OCI-LY1 (cell line): ENCODE results near the gene RCE1.

Experiments
- H2AFZ ChIP-seq: fragments of 200-600 bp; sonication (generic), shearing (Covaris generic); 2 replicates; pipeline ENCODE4 v1.6.0; 2014; ENCODE audit warnings: antibody characterized with exemption, mild to moderate bottlenecking, low read length
- H3F3A ChIP-seq: fragments of 200-600 bp; sonication (generic), shearing (Covaris generic); 2 replicates; pipeline ENCODE4 v1.6.0; 2014; ENCODE audit warnings: mild to moderate bottlenecking, antibody characterized with exemption, low read length, moderate library complexity; ENCODE audit not compliant: insufficient read depth
- H3K27ac ChIP-seq: fragments of 200-600 bp; sonication (generic); 2 replicates; pipeline ENCODE4 v1.5.1; 2014; ENCODE audit warnings: low read length, mixed run types, mild to moderate bottlenecking, low read depth; ENCODE audit not compliant: poor library complexity, severe bottlenecking
- H3K27me3 ChIP-seq: fragments of 200-600 bp; sonication (generic); 2 replicates; pipeline ENCODE4 v1.6.0; 2014; ENCODE audit warnings: antibody characterized with exemption, mild to moderate bottlenecking, low read length, moderate library complexity; ENCODE audit not compliant: insufficient read depth
- H3K36me3 ChIP-seq: fragments of 200-600 bp; sonication (generic); 2 replicates; pipeline ENCODE4 v1.6.1; 2014; ENCODE audit warnings: mild to moderate bottlenecking, antibody characterized with exemption, low read length, moderate library complexity, mixed read lengths; ENCODE audit not compliant: insufficient read depth
- H3K4me1 ChIP-seq: fragments of 200-600 bp; sonication (generic); 2 replicates; pipeline ENCODE4 v1.5.1; 2014; ENCODE audit warnings: mild to moderate bottlenecking, low read length, moderate library complexity; ENCODE audit not compliant: insufficient read depth, severe bottlenecking
- H3K4me2 ChIP-seq: fragments of 200-600 bp; sonication (generic), shearing (Covaris generic); 2 replicates; pipeline ENCODE4 v1.6.1; 2014; ENCODE audit warnings: low read length
- H3K4me3 ChIP-seq: fragments of 200-600 bp; sonication (generic); 2 replicates; pipeline ENCODE4 v1.5.1; 2014; ENCODE audit warnings: low read length, low read depth, mild to moderate bottlenecking, mixed read lengths; ENCODE audit not compliant: poor library complexity, severe bottlenecking
- H3K79me2 ChIP-seq: fragments of 200-600 bp; shearing (Covaris generic); 2 replicates; pipeline ENCODE4 v1.6.1; 2016; ENCODE audit warnings: mixed run types, low read length, mixed read lengths; ENCODE audit not compliant: insufficient read depth
- H3K9ac ChIP-seq: fragments of 200-600 bp; sonication (generic), shearing (Covaris generic); 2 replicates; pipeline ENCODE4 v1.6.1; 2014; ENCODE audit warnings: mild to moderate bottlenecking, low read length, mixed read lengths
- H3K9me2 ChIP-seq: fragments of 200-600 bp; sonication (generic), shearing (Covaris generic); 2 replicates; pipeline ENCODE4 v1.6.1; 2014; ENCODE audit warnings: low read depth, mild to moderate bottlenecking, low read length, mixed read lengths
- H3K9me3 ChIP-seq: fragments of 200-600 bp; shearing (Covaris generic); 2 replicates; pipeline ENCODE4 v1.6.1; 2014; ENCODE audit warnings: low read length, mixed read lengths
- H4K20me1 ChIP-seq: fragments of 200-600 bp; sonication (generic), shearing (Covaris generic); 2 replicates; pipeline ENCODE4 v1.6.0; 2016; ENCODE audit warnings: mild to moderate bottlenecking, low read length; ENCODE audit not compliant: insufficient read depth
- CTCF ChIP-seq: fragments of 200-600 bp; sonication (generic), shearing (Covaris generic); IDR thresholded peaks from 2 replicates; pipeline ENCODE4 v1.5.1; 2017; ENCODE audit warnings: mild to moderate bottlenecking, antibody characterized with exemption, low read length, moderate library complexity, mixed read lengths
- EZH2 ChIP-seq: fragments of 200-600 bp; sonication (generic), shearing (Covaris generic); IDR thresholded peaks from 2 replicates; pipeline ENCODE4 v1.8.0; 2017; ENCODE audit warnings: borderline replicate concordance, mixed run types, mild to moderate bottlenecking, antibody characterized with exemption, low read length, moderate library complexity, mixed read lengths

The RCE1 gene

GRCh38 chr11:66879000-66879399 is 35.8 kb downstream of the RCE1 start:
- peaks cover 5% of the 10 kb centered on the region; the same call in 1 of the 2 replicates for H3K27me3 ChIP-seq
- H3K9ac ChIP-seq = no peak overlapping the region
- H4K20me1 ChIP-seq = no peaks in the 10 kb centered on the region
- H3K4me1 ChIP-seq = no peaks in the 10 kb centered on the region
- H3K4me3 ChIP-seq = no peak overlapping the region
- H3K27ac ChIP-seq = no peak overlapping the region
- H3F3A ChIP-seq = no peaks in the 10 kb centered on the region
- H3K9me3 ChIP-seq = no peaks in the 10 kb centered on the region
- TF ChIP-seq CTCF (no peak), EZH2 (no peak)
- no peak overlapping the region for H2AFZ ChIP-seq
- H3K36me3 ChIP-seq = no peaks in the 10 kb centered on the region
- H3K9me2 ChIP-seq = no peaks in the 10 kb centered on the region
- no peak overlapping the region for H3K4me2 ChIP-seq
- H3K79me2 ChIP-seq = no peaks in the 10 kb centered on the region

DNA sequence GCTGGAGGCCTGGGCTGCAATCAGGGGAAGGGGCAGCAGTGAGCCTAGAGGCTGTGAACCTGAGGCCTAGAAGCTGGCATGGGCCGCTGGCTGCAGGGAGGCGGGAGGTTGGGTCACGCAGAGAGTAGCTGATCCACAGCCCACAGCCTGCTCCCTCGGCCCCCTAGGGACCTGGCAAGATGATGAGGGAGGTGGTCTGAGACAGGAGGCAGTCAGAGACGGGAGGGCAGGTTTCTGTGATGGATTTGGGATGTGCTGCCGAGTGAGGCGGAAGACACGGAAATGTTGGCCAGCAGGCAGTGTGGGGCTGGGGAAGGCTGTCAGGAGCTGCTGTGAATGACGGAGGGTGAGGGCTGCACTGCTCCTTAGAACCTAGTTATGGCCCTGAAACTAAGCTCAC is 36.3 kb downstream of the RCE1 start:
- H3K36me3 ChIP-seq = no peaks in the 10 kb centered on the region
- no peak overlapping the region for H3K4me3 ChIP-seq
- no peaks in the 10 kb centered on the region for H3F3A ChIP-seq
- no peak overlapping the region for H3K9ac ChIP-seq
- H3K27ac ChIP-seq = no peak overlapping the region
- H2AFZ ChIP-seq = no peak overlapping the region
- no peaks in the 10 kb centered on the region; the same call in 1 of the 2 replicates for H3K27me3 ChIP-seq
- no peaks in the 10 kb centered on the region for H3K79me2 ChIP-seq
- no peaks in the 10 kb centered on the region for H4K20me1 ChIP-seq
- no peak overlapping the region for H3K4me2 ChIP-seq
- no peaks in the 10 kb centered on the region for H3K4me1 ChIP-seq
- no peaks in the 10 kb centered on the region for H3K9me3 ChIP-seq
- TF ChIP-seq EZH2 (no peak), CTCF (no peak)
- H3K9me2 ChIP-seq = no peaks in the 10 kb centered on the region

DNA sequence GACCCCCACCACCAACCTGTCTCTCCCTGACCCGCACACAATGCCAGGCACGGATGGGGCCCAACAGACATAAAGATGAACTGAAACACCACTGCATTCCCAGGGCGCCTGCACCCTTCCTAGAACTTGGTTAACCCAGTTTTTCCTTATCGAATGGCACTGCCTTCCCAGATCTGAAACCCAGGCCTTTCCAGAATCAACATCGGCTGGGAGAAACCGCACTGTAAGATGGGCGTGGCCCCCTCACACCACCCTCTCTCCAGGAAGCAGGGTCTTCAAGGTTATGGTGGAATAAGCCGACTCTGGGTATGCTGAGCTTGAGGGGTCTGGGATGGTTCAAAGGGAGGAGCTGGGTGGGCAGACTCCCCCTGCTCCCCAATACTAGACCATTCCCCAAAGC is 36.8 kb downstream of the RCE1 start:
- H3K79me2 ChIP-seq = no peaks in the 10 kb centered on the region
- no peak overlapping the region for H3K4me2 ChIP-seq
- no peaks in the 10 kb centered on the region for H4K20me1 ChIP-seq
- H2AFZ ChIP-seq = no peak overlapping the region
- TF ChIP-seq EZH2 (no peak), CTCF (no peak)
- no peaks in the 10 kb centered on the region for H3K9me2 ChIP-seq
- H3K4me3 ChIP-seq = no peak overlapping the region
- no peaks in the 10 kb centered on the region for H3K9me3 ChIP-seq
- H3K36me3 ChIP-seq = no peaks in the 10 kb centered on the region
- no peak overlapping the region for H3K27ac ChIP-seq
- H3F3A ChIP-seq = no peaks in the 10 kb centered on the region
- no peak overlapping the region for H3K9ac ChIP-seq
- no peaks in the 10 kb centered on the region; the same call in 1 of the 2 replicates for H3K27me3 ChIP-seq
- H3K4me1 ChIP-seq = no peaks in the 10 kb centered on the region
